ENCODE measurements around the gene BPHL. TPM values are rescaled to one million over a fixed set of nuclear protein-coding genes. Genes with fewer than 3 reads are reported as not detected.

Gene BPHL
- polyA plus RNA-seq, 1 donor from 2014 or later = 74.9 TPM

DNA sequence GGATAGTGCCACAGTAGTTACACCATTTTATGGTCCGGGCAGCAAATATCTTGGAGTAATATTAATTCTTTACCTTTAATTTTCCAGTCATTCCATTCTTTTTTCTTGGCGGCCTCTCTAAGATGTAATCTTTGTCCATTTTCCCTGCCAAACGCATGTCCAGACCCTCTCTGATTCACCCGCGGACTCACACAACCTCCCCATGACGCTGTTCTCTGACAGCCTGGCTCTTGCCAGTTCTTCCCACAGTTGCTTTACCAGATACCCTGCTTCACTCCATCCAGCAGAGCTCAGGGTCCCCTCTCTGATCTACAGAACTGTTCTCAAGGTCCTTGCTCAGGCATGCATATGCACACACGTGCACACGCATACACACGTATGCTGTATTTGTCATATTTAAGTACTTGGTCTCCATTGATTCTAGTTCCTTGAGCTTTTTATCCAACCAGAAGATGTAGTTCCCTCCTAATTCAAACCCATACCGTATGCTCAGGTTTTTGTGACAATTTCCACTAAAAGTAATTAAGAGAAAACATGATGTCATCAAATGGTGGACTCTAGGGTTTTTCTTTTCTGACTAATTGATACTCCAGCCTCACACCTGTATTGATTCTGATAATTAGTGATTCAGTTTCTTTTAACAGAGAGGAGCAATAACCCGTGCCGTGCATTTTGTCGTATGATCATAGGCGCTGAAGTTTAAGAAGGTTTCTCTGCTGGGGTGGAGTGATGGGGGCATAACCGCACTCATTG is 10.0 kb downstream of the BPHL start:
- Histone ChIP-seq H3K9me2 (ENCODE audit: insufficient read depth, low read length) (no peaks in the 10 kb centered on the region), H4K20me1 (ENCODE audit: insufficient read depth) (no peaks in the 10 kb centered on the region), H3K27ac (ENCODE audit: low read length) (no peak overlapping the region), H3K79me2 (replicated peaks; ENCODE audit: insufficient read depth, low read length) (peaks cover 6% of the 10 kb centered on the region), H3K9ac (ENCODE audit: low read length) (no peak overlapping the region), H3F3A (ENCODE audit: insufficient read depth, low read length, poor library complexity, severe bottlenecking) (no peaks in the 10 kb centered on the region), H3K9me3 (ENCODE audit: low read length) (no peaks in the 10 kb centered on the region), H3K27me3 (ENCODE audit: insufficient read depth, low read depth, low read length) (no peaks in the 10 kb centered on the region), H3K4me3 (ENCODE audit: low read length) (no peak overlapping the region), H3K4me2 (ENCODE audit: low read length) (no peak overlapping the region), H3K36me3 (ENCODE audit: insufficient read depth, low read length) (peaks cover 4% of the 10 kb centered on the region), H2AFZ (ENCODE audit: low read depth, low read length) (no peak overlapping the region)
- TF ChIP-seq, protein P1, sequence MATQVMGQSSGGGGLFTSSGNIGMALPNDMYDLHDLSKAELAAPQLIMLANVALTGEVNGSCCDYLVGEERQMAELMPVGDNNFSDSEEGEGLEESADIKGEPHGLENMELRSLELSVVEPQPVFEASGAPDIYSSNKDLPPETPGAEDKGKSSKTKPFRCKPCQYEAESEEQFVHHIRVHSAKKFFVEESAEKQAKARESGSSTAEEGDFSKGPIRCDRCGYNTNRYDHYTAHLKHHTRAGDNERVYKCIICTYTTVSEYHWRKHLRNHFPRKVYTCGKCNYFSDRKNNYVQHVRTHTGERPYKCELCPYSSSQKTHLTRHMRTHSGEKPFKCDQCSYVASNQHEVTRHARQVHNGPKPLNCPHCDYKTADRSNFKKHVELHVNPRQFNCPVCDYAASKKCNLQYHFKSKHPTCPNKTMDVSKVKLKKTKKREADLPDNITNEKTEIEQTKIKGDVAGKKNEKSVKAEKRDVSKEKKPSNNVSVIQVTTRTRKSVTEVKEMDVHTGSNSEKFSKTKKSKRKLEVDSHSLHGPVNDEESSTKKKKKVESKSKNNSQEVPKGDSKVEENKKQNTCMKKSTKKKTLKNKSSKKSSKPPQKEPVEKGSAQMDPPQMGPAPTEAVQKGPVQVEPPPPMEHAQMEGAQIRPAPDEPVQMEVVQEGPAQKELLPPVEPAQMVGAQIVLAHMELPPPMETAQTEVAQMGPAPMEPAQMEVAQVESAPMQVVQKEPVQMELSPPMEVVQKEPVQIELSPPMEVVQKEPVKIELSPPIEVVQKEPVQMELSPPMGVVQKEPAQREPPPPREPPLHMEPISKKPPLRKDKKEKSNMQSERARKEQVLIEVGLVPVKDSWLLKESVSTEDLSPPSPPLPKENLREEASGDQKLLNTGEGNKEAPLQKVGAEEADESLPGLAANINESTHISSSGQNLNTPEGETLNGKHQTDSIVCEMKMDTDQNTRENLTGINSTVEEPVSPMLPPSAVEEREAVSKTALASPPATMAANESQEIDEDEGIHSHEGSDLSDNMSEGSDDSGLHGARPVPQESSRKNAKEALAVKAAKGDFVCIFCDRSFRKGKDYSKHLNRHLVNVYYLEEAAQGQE (IDR thresholded peaks at IDR 0.05; ENCODE audit: borderline replicate concordance) = no peak
- TF ChIP-seq EZH2 (IDR thresholded peaks at IDR 0.05; ENCODE audit: borderline replicate concordance, insufficient read depth, low read length, poor library complexity, severe bottlenecking) (no peak), MXI1 (conservative IDR thresholded peaks at IDR 0.05; ENCODE audit: poor library complexity, severe bottlenecking) (no peak), SMC3 (conservative IDR thresholded peaks at IDR 0.05; ENCODE audit: poor library complexity) (no peak), EP300 (conservative IDR thresholded peaks at IDR 0.05; ENCODE audit: poor library complexity, severe bottlenecking) (no peak)

- H3K36me3 ChIP-seq (ENCODE audit: insufficient read depth, low read length) = peaks cover 4% of the 10 kb centered on the region
- H3K4me3 ChIP-seq (ENCODE audit: low read length) = no peak overlapping the region
- no peaks in the 10 kb centered on the region for H3K9me2 ChIP-seq (ENCODE audit: insufficient read depth, low read length)
- H3K4me2 ChIP-seq (ENCODE audit: low read length) = no peak overlapping the region
- no peaks in the 10 kb centered on the region for H3K79me2 ChIP-seq (replicated peaks; ENCODE audit: insufficient read depth, low read length)
- no peak overlapping the region for H2AFZ ChIP-seq (ENCODE audit: low read depth, low read length)
- H3K27me3 ChIP-seq (ENCODE audit: insufficient read depth, low read depth, low read length) = no peaks in the 10 kb centered on the region
- H3K9ac ChIP-seq (ENCODE audit: low read length) = no peak overlapping the region
- no peak for TF ChIP-seq EP300 (conservative IDR thresholded peaks at IDR 0.05; ENCODE audit: poor library complexity, severe bottlenecking)
- no peak for TF ChIP-seq MXI1 (conservative IDR thresholded peaks at IDR 0.05; ENCODE audit: poor library complexity, severe bottlenecking)
- TF ChIP-seq EZH2 (IDR thresholded peaks at IDR 0.05; ENCODE audit: borderline replicate concordance, insufficient read depth, low read length, poor library complexity, severe bottlenecking) = no peak
- TF ChIP-seq POLR2AphosphoS5 (IDR thresholded peaks at IDR 0.05) = no peak
- no peak for TF ChIP-seq SMC3 (conservative IDR thresholded peaks at IDR 0.05; ENCODE audit: poor library complexity)
- no peak for TF ChIP-seq TAF1 (IDR thresholded peaks at IDR 0.05; ENCODE audit: low read depth)
- TF ChIP-seq, protein P1 (IDR thresholded peaks at IDR 0.05; ENCODE audit: borderline replicate concordance) = no peak
- no peak for TF ChIP-seq RAD21 (conservative IDR thresholded peaks at IDR 0.05)
- TF ChIP-seq, protein P2, sequence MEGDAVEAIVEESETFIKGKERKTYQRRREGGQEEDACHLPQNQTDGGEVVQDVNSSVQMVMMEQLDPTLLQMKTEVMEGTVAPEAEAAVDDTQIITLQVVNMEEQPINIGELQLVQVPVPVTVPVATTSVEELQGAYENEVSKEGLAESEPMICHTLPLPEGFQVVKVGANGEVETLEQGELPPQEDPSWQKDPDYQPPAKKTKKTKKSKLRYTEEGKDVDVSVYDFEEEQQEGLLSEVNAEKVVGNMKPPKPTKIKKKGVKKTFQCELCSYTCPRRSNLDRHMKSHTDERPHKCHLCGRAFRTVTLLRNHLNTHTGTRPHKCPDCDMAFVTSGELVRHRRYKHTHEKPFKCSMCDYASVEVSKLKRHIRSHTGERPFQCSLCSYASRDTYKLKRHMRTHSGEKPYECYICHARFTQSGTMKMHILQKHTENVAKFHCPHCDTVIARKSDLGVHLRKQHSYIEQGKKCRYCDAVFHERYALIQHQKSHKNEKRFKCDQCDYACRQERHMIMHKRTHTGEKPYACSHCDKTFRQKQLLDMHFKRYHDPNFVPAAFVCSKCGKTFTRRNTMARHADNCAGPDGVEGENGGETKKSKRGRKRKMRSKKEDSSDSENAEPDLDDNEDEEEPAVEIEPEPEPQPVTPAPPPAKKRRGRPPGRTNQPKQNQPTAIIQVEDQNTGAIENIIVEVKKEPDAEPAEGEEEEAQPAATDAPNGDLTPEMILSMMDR (IDR thresholded peaks at IDR 0.05; ENCODE audit: poor library complexity, severe bottlenecking) = no peak
- no peaks in the 10 kb centered on the region for H3K9me3 ChIP-seq (ENCODE audit: low read length)
- H4K20me1 ChIP-seq (ENCODE audit: insufficient read depth) = no peaks in the 10 kb centered on the region
- no peaks in the 10 kb centered on the region for H3F3A ChIP-seq (ENCODE audit: insufficient read depth, low read length, poor library complexity, severe bottlenecking)
- no peak overlapping the region for H3K27ac ChIP-seq (ENCODE audit: low read length)
Observed at GRCh38 chr6:3131695-3132094, 13.2 kb downstream of the BPHL start.
